GM12878 (cell line): ENCODE data around the gene SLC9A7. TPM values are rescaled to one million over a fixed set of nuclear protein-coding genes. Genes with fewer than 3 reads are reported as not detected.

Experiments used
- ATF3 ChIP-seq: IDR thresholded peaks from 2 replicates; pipeline ENCODE4 v1.6.1; 2011; ENCODE audit warnings: low read depth, mild to moderate bottlenecking, low read length, moderate library complexity, borderline replicate concordance; ENCODE audit errors: extremely low read depth
- BCL3 ChIP-seq: IDR thresholded peaks from 2 replicates; pipeline ENCODE4 v1.6.1; 2011; ENCODE audit warnings: borderline replicate concordance, low read depth, mild to moderate bottlenecking, moderate library complexity, low read length; ENCODE audit not compliant: insufficient read depth, poor library complexity, severe bottlenecking
- BMI1 ChIP-seq: fragments of 450-650 bp; IDR thresholded peaks from 2 replicates; pipeline ENCODE4 v1.6.1; 2016; ENCODE audit warnings: mild to moderate bottlenecking, moderate library complexity, borderline replicate concordance
- CBFB ChIP-seq: IDR thresholded peaks from 2 replicates; pipeline ENCODE4 v1.6.1; 2016; ENCODE audit warnings: antibody characterized with exemption, low read depth
- CBX3 ChIP-seq: fragments of 200-600 bp; sonication (generic); IDR thresholded peaks from 2 replicates; pipeline ENCODE4 v1.6.1; 2016; ENCODE audit warnings: low read depth, borderline replicate concordance
- CBX5 ChIP-seq: sonication (generic); IDR thresholded peaks from 2 replicates; pipeline ENCODE4 v1.6.1; 2016; ENCODE audit warnings: low read depth, moderate library complexity, mild to moderate bottlenecking, inconsistent platforms
- CHD4 ChIP-seq: fragments of 200-600 bp; sonication (generic); IDR thresholded peaks from 2 replicates; pipeline ENCODE4 v1.6.1; 2016; ENCODE audit warnings: mild to moderate bottlenecking
- EGR1 ChIP-seq, 2 experiments: IDR thresholded peaks; 1 replicate in 1 of 2; 2 replicates in 1 of 2; pipeline ENCODE4 v1.6.1; 2011 to 2012; ENCODE audit warnings: low read depth in 2 of 2, low read length in 2 of 2, borderline replicate concordance in 1 of 2, mild to moderate bottlenecking in 1 of 2, moderate library complexity in 1 of 2
- ELK1 ChIP-seq: IDR thresholded peaks from 2 replicates; pipeline ENCODE4 v1.6.1; 2012; ENCODE audit warnings: low read depth, low read length, improper control_type of control experiment
- IKZF2 ChIP-seq, 2 experiments: fragments of 450-650 bp; IDR thresholded peaks; 2 replicates each; pipeline ENCODE4 v1.6.1; 2017; ENCODE audit warnings: mild to moderate bottlenecking in 2 of 2, moderate library complexity in 2 of 2
- IRF4 ChIP-seq: IDR thresholded peaks from 2 replicates; pipeline ENCODE4 v1.6.1; 2011; ENCODE audit warnings: low read depth, low read length
- KLF5 ChIP-seq: fragments of 450-650 bp; IDR thresholded peaks from 2 replicates; pipeline ENCODE4 v1.6.1; 2014; ENCODE audit warnings: mild to moderate bottlenecking; ENCODE audit not compliant: partially characterized antibody
- MTA3 ChIP-seq: IDR thresholded peaks from 2 replicates; pipeline ENCODE4 v1.6.1; 2012; ENCODE audit warnings: low read length, inconsistent platforms, borderline replicate concordance
- NFIC ChIP-seq: IDR thresholded peaks from 2 replicates; pipeline ENCODE4 v1.6.1; 2012; ENCODE audit warnings: low read depth, mild to moderate bottlenecking, inconsistent platforms, low read length, moderate library complexity
- RAD21 ChIP-seq: IDR thresholded peaks from 2 replicates; pipeline ENCODE4 v1.6.1; 2011; ENCODE audit warnings: mild to moderate bottlenecking, low read depth, low read length, moderate library complexity; ENCODE audit not compliant: insufficient read depth
- RBBP5 ChIP-seq: fragments of 200-600 bp; sonication (generic); conservative IDR thresholded peaks from 2 replicates; pipeline ENCODE4 v1.6.1; 2016
- RCOR1 ChIP-seq: conservative IDR thresholded peaks from 2 replicates; pipeline ENCODE4 v1.6.1; 2012; ENCODE audit warnings: low read depth, low read length, improper control_type of control experiment
- RUNX3 ChIP-seq: IDR thresholded peaks from 2 replicates; pipeline ENCODE4 v1.6.1; 2012; ENCODE audit warnings: low read length, inconsistent platforms
- SREBF1 ChIP-seq: IDR thresholded peaks from 2 replicates; pipeline ENCODE4 v1.6.1; 2012; ENCODE audit warnings: mild to moderate bottlenecking, low read length
- TAF1 ChIP-seq: IDR thresholded peaks from 2 replicates; pipeline ENCODE4 v1.6.1; 2011; ENCODE audit warnings: mild to moderate bottlenecking, low read depth, low read length, borderline replicate concordance
- TCF7 ChIP-seq: IDR thresholded peaks from 2 replicates; pipeline ENCODE4 v1.6.1; 2014; ENCODE audit warnings: antibody characterized with exemption, borderline replicate concordance
- ZBTB4 ChIP-seq: fragments of 450-650 bp; formaldehyde crosslinking; IDR thresholded peaks from 2 replicates; pipeline ENCODE4 v1.4.0; 2022; ENCODE audit warnings: mild to moderate bottlenecking, moderate library complexity
- polyA plus RNA-seq, 11 experiments: library from polyadenylated mRNA; depleted of rRNA in 4 of 11; unstranded in 6 of 11; stranded (reverse) in 5 of 11; fragments of >200 nt; fragmentation: Nextera tagmentation in 4 of 11; fragmentation: Illumina TruSeq in 1 of 11; extraction: Ambion mirVana in 4 of 11; extraction: Trizol in 1 of 11; gene quantifications; 1 replicate in 1 of 11; 2 replicates in 10 of 11; pipeline versions ENCODE4 v1.2.1 to v1.2.3, GENCODE V29; 2011 to 2016; ENCODE audit warnings: inconsistent platforms in 2 of 11, missing spikeins in 2 of 11, low read depth in 1 of 11
- total RNA-seq, 4 experiments: library from RNA; depleted of rRNA in 3 of 4; stranded (reverse); fragments of >200 nt in 3 of 4; fragmentation: Illumina TruSeq in 1 of 4; extraction: Trizol in 1 of 4; gene quantifications; 2 replicates each; pipeline versions ENCODE4 v1.2.1 to v1.2.3, GENCODE V29; 2013 to 2021
- TF ChIP-seq, protein P1 (sequence below): IDR thresholded peaks from 2 replicates; pipeline ENCODE4 v1.6.1; 2011; ENCODE audit warnings: mild to moderate bottlenecking, low read depth, low read length, moderate library complexity; ENCODE audit not compliant: insufficient replicate concordance
- TF ChIP-seq, protein P2 (sequence below): fragments of 450-650 bp; IDR thresholded peaks from 2 replicates; pipeline ENCODE4 v1.6.1; 2014; ENCODE audit warnings: mild to moderate bottlenecking

The SLC9A7 gene
- total and polyA plus RNA-seq, 10 of the 15 experiments (the other 5 are each of a cell fraction or from before 2014, with no cell fraction given), result 5.0 to 62.8 (median 30.5) TPM

DNA sequence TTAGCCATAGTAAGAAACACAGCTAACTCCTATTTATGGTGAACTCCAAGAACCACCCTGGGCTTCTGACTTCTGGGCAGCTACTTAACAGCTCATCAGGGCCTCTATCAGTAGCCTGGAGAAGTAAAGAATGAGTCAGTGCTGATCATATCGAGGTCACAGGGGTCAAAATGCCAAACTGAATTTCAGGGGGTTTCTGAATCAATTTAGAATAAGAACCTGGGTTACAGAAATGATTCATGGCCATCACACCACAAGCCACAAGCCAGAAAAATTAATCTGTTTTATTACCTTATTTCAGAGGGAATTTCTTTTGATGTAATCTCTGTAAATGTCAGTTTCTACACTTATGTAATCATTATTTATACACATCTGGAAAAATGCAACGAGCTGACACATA lies 121.0 kb downstream of the SLC9A7 start (continued):
- TF ChIP-seq RBBP5 (no peak), CBX3 (no peak), MTA3 (no peak; the same call in 1 of the 2 replicates), RUNX3 (peak; percentile 99), SREBF1 (no peak), CBFB (peak; percentile 79; the same call in 1 of the 2 replicates), CHD4 (no peak), EGR1 (IDR thresholded peaks at IDR 0.05; ENCODE audit: borderline replicate concordance in 1 of 2, low read depth in 2 of 2, low read length in 2 of 2) (no peak), IRF4 (peak; percentile 74; the same call in 1 of the 2 replicates), BCL3 (no peak), ATF3 (no peak), CBX5 (no peak), ZBTB4 (CRISPR knock-in tag) (no peak), RCOR1 (no peak), IKZF2 (IDR thresholded peaks at IDR 0.05) (peak; percentile 90 to 92), KLF5 (peak; percentile 42), TAF1 (no peak), TCF7 (peak; percentile 37; the same call in 1 of the 2 replicates), ELK1 (no peak), BMI1 (peak; percentile 69; the same call in 1 of the 2 replicates), NFIC (peak; percentile 99), RAD21 (no peak)
- TF ChIP-seq, protein P1, sequence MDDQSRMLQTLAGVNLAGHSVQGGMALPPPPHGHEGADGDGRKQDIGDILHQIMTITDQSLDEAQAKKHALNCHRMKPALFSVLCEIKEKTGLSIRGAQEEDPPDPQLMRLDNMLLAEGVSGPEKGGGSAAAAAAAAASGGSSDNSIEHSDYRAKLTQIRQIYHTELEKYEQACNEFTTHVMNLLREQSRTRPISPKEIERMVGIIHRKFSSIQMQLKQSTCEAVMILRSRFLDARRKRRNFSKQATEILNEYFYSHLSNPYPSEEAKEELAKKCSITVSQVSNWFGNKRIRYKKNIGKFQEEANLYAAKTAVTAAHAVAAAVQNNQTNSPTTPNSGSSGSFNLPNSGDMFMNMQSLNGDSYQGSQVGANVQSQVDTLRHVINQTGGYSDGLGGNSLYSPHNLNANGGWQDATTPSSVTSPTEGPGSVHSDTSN, result no peak
- TF ChIP-seq, protein P2, sequence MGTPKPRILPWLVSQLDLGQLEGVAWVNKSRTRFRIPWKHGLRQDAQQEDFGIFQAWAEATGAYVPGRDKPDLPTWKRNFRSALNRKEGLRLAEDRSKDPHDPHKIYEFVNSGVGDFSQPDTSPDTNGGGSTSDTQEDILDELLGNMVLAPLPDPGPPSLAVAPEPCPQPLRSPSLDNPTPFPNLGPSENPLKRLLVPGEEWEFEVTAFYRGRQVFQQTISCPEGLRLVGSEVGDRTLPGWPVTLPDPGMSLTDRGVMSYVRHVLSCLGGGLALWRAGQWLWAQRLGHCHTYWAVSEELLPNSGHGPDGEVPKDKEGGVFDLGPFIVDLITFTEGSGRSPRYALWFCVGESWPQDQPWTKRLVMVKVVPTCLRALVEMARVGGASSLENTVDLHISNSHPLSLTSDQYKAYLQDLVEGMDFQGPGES, result no peak
